ENCODE measurements around the gene CXCL17.
"Not testable (repeated sequence)": the region's sequence is repeated elsewhere in the genome, so short reads cannot be mapped to it uniquely, and the experiment has no call there.

CXCL17 gene

GRCh38 chr19:42461700-42462324 lies 19.1 kb upstream of the CXCL17 start:
- no peak for TF ChIP-seq CTCF (IDR thresholded peaks at IDR 0.05; ENCODE audit: extremely low read depth, missing control alignments)
- no peak for DNase-seq (ENCODE audit: low spot score)

- not testable (repeated sequence) for DNase-seq (ENCODE audit: low spot score)
Observed at GRCh38 chr19:42461231-42461630, 18.5 kb upstream of the CXCL17 start.

DNA sequence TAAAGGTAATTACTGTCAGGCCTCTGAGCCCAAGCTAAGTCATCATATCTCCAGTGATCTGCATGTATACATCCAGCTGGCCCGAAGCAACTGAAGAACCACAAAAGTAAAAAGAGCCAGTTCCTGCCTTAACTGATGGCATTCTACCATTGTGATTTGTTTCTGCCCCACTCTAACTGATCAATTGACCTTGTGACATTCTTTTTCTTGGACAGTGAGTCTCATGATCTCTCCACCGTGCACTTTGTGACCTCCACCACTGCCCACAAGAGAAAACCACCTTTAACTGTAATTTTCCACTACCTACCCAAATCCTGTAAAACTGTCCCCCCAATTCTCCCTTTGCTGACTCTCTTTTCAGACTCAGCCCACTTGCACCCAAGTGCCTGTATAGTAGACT lies 17.2 kb upstream of the CXCL17 start:
- TF ChIP-seq CTCF (IDR thresholded peaks at IDR 0.05; ENCODE audit: extremely low read depth, missing control alignments) = no peak
- no peak for DNase-seq (ENCODE audit: low spot score)

- no peak for DNase-seq (ENCODE audit: low spot score)
- TF ChIP-seq CTCF (IDR thresholded peaks at IDR 0.05; ENCODE audit: extremely low read depth, missing control alignments) = no peak
Observed at GRCh38 chr19:42455621-42456081, 12.9 kb upstream of the CXCL17 start.

GRCh38 chr19:42455086-42455485 lies 12.3 kb upstream of the CXCL17 start:
- TF ChIP-seq CTCF (IDR thresholded peaks at IDR 0.05; ENCODE audit: extremely low read depth, missing control alignments) = no peak
- no peak for DNase-seq (ENCODE audit: low spot score)

DNA sequence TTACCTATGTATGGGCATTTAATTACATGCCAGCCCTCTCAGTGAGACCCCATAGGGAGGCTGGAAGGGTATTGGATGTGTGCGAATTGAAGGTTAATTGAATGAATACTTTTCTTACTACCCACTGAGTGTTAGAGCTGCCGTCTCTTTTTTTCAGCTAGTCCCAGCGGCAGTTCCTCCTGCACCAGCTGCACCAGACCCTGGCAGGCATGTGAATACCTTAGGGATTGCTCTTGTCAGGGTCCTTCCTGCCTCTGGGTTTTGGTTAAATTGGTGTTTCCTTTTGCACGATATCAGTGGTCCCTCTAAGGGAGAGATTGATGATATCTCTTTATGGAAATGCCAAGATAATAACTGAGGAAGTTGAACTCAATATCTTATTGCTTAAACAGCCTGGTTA lies 9.8 kb upstream of the CXCL17 start:
- no peak for TF ChIP-seq CTCF (IDR thresholded peaks at IDR 0.05; ENCODE audit: extremely low read depth, missing control alignments)
- no peak for DNase-seq (ENCODE audit: low spot score)

GRCh38 chr19:42450314-42450934 lies 7.7 kb upstream of the CXCL17 start:
- peak; percentile 81 for TF ChIP-seq CTCF (IDR thresholded peaks at IDR 0.05; ENCODE audit: extremely low read depth, missing control alignments)
- peak; percentile 80 for DNase-seq (ENCODE audit: low spot score)

DNA sequence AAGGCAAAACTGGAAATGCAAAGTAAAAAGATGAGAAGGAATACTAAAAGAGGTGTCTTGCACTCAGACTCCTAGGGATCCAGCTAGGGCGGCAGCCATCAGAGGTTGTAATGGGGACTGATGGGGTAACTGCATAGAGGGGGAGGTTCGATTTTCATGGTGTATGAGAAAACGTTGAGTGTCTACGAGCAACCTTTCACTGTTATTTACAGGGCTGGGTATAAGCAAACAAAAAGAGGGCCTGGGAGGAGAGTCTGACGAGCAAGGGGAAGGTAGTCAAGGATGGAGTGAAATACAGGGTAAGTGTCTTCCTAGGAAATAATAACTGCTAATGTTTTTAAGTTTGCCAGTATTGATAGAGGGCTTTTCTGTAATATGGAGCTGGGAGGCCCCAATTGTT lies 5.6 kb upstream of the CXCL17 start:
- DNase-seq (ENCODE audit: low spot score) = not testable (repeated sequence)

All from GM20000 (cell line).